ENCODE data around the gene CNN2. TPM values are rescaled to one million over a fixed set of nuclear protein-coding genes. Genes with fewer than 3 reads are reported as not detected.
A peak's percentile ranks its signal among the peaks of the same experiment; 100 is the strongest.

CNN2 gene
- total and polyA plus RNA-seq, 9 of the 15 experiments (the other 6 are each of a cell fraction or from before 2014, with no cell fraction given): 12.1 to 174 (median 52.7) TPM

DNA sequence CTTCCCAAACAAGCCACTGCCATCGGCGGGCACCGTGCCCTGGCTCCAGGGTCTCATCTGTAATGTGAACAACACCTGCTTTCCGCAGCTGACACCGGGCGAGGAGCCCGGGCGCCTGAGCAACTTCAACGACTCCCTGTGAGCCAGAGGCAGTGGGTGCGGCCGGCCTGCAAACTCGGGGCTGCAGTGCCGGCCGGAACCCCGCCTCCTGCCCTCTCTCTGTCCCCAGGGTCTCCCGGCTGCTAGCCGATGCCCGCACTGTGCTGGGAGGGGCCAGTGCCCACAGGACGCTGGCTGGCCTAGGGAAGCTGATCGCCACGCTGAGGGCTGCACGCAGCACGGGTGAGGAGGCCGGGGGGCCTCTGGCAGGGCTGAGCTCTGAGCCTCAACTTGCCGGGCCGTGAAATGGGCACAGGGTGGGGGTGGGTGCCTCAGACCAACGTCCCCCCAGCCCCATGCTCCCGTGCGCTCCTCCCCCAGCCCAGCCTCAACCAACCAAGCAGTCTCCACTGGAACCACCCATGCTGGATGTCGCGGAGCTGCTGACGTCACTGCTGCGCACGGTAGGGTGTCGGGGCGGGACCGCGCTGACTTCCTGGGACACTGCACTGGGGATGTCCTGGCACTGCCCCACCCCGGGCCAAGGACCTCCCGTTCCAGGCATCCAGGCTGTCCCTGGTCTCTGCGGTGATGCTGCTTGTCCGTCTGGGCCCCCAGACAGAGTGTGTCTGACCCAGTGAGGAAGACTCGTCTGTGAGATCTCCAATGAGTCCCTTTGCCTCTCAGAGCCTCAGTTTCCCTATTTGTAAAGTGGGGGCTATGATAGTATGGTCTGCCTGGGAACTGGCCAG, 15.7 kb downstream of the CNN2 start (continued):
- TF ChIP-seq, protein P1, sequence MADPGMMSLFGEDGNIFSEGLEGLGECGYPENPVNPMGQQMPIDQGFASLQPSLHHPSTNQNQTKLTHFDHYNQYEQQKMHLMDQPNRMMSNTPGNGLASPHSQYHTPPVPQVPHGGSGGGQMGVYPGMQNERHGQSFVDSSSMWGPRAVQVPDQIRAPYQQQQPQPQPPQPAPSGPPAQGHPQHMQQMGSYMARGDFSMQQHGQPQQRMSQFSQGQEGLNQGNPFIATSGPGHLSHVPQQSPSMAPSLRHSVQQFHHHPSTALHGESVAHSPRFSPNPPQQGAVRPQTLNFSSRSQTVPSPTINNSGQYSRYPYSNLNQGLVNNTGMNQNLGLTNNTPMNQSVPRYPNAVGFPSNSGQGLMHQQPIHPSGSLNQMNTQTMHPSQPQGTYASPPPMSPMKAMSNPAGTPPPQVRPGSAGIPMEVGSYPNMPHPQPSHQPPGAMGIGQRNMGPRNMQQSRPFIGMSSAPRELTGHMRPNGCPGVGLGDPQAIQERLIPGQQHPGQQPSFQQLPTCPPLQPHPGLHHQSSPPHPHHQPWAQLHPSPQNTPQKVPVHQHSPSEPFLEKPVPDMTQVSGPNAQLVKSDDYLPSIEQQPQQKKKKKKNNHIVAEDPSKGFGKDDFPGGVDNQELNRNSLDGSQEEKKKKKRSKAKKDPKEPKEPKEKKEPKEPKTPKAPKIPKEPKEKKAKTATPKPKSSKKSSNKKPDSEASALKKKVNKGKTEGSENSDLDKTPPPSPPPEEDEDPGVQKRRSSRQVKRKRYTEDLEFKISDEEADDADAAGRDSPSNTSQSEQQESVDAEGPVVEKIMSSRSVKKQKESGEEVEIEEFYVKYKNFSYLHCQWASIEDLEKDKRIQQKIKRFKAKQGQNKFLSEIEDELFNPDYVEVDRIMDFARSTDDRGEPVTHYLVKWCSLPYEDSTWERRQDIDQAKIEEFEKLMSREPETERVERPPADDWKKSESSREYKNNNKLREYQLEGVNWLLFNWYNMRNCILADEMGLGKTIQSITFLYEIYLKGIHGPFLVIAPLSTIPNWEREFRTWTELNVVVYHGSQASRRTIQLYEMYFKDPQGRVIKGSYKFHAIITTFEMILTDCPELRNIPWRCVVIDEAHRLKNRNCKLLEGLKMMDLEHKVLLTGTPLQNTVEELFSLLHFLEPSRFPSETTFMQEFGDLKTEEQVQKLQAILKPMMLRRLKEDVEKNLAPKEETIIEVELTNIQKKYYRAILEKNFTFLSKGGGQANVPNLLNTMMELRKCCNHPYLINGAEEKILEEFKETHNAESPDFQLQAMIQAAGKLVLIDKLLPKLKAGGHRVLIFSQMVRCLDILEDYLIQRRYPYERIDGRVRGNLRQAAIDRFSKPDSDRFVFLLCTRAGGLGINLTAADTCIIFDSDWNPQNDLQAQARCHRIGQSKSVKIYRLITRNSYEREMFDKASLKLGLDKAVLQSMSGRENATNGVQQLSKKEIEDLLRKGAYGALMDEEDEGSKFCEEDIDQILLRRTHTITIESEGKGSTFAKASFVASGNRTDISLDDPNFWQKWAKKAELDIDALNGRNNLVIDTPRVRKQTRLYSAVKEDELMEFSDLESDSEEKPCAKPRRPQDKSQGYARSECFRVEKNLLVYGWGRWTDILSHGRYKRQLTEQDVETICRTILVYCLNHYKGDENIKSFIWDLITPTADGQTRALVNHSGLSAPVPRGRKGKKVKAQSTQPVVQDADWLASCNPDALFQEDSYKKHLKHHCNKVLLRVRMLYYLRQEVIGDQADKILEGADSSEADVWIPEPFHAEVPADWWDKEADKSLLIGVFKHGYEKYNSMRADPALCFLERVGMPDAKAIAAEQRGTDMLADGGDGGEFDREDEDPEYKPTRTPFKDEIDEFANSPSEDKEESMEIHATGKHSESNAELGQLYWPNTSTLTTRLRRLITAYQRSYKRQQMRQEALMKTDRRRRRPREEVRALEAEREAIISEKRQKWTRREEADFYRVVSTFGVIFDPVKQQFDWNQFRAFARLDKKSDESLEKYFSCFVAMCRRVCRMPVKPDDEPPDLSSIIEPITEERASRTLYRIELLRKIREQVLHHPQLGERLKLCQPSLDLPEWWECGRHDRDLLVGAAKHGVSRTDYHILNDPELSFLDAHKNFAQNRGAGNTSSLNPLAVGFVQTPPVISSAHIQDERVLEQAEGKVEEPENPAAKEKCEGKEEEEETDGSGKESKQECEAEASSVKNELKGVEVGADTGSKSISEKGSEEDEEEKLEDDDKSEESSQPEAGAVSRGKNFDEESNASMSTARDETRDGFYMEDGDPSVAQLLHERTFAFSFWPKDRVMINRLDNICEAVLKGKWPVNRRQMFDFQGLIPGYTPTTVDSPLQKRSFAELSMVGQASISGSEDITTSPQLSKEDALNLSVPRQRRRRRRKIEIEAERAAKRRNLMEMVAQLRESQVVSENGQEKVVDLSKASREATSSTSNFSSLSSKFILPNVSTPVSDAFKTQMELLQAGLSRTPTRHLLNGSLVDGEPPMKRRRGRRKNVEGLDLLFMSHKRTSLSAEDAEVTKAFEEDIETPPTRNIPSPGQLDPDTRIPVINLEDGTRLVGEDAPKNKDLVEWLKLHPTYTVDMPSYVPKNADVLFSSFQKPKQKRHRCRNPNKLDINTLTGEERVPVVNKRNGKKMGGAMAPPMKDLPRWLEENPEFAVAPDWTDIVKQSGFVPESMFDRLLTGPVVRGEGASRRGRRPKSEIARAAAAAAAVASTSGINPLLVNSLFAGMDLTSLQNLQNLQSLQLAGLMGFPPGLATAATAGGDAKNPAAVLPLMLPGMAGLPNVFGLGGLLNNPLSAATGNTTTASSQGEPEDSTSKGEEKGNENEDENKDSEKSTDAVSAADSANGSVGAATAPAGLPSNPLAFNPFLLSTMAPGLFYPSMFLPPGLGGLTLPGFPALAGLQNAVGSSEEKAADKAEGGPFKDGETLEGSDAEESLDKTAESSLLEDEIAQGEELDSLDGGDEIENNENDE (IDR thresholded peaks at IDR 0.05; ENCODE audit: low read depth, low read length): no peak
- TF ChIP-seq HNRNPH1 (optimal IDR thresholded peaks at IDR 0.05; ENCODE audit: low read depth, low read length): no peak
- TF ChIP-seq LCOR (CRISPR knock-in tag; IDR thresholded peaks at IDR 0.05): no peak
- TF ChIP-seq CHD1 (IDR thresholded peaks at IDR 0.05; ENCODE audit: low read length): no peak
- no peak; the same call in 1 of the 2 replicates for TF ChIP-seq RNF2 (IDR thresholded peaks at IDR 0.05)
- TF ChIP-seq NFYB (IDR thresholded peaks at IDR 0.05; ENCODE audit: extremely low read depth, insufficient read length): no peak
- no peak for TF ChIP-seq EWSR1 (IDR thresholded peaks at IDR 0.05; ENCODE audit: borderline replicate concordance, low read depth, partially characterized antibody)
- TF ChIP-seq ZNF263 (CRISPR knock-in tag; IDR thresholded peaks at IDR 0.05; ENCODE audit: borderline replicate concordance): peak; percentile 91
- TF ChIP-seq TSC22D4 (tag; IDR thresholded peaks at IDR 0.05): no peak
- TF ChIP-seq NCOA6 (IDR thresholded peaks at IDR 0.05): no peak
- no peak for TF ChIP-seq KLF13 (tag; IDR thresholded peaks at IDR 0.05; ENCODE audit: borderline replicate concordance, low read depth)
- TF ChIP-seq, protein P2, sequence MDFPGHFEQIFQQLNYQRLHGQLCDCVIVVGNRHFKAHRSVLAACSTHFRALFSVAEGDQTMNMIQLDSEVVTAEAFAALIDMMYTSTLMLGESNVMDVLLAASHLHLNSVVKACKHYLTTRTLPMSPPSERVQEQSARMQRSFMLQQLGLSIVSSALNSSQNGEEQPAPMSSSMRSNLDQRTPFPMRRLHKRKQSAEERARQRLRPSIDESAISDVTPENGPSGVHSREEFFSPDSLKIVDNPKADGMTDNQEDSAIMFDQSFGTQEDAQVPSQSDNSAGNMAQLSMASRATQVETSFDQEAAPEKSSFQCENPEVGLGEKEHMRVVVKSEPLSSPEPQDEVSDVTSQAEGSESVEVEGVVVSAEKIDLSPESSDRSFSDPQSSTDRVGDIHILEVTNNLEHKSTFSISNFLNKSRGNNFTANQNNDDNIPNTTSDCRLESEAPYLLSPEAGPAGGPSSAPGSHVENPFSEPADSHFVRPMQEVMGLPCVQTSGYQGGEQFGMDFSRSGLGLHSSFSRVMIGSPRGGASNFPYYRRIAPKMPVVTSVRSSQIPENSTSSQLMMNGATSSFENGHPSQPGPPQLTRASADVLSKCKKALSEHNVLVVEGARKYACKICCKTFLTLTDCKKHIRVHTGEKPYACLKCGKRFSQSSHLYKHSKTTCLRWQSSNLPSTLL (IDR thresholded peaks at IDR 0.05): no peak; the same call in 1 of the 2 replicates
- TF ChIP-seq RB1 (IDR thresholded peaks at IDR 0.05; ENCODE audit: low read depth): no peak
- no peak for TF ChIP-seq ZNF217 (CRISPR knock-in tag; IDR thresholded peaks at IDR 0.05)
